ENCODE data around the gene ALDOB.

The ALDOB gene

GRCh38 chr9:101435601-101436079 is at the start of gene ALDOB:
Gene ALDOB (minus strand): TSS chr9:101435774. CDS start chr9:101430887, 4,887 bp downstream.
- DNase-seq: no peak

GRCh38 chr9:101484046-101484445 is 48.5 kb upstream of the ALDOB start:
- DNase-seq: no peak

GRCh38 chr9:101481261-101481660 is 45.7 kb upstream of the ALDOB start:
- no peak for DNase-seq

GRCh38 chr9:101480386-101480785 is 44.8 kb upstream of the ALDOB start:
- no peak for DNase-seq

- DNase-seq: no peak
Measured at GRCh38 chr9:101479338-101480030, 43.9 kb upstream of the ALDOB start.

- DNase-seq: no peak
Measured at GRCh38 chr9:101478906-101479305, 43.3 kb upstream of the ALDOB start.

- DNase-seq: no peak
Measured at GRCh38 chr9:101478444-101478843, 42.9 kb upstream of the ALDOB start.

- no peak for DNase-seq
Measured at GRCh38 chr9:101477736-101478135, 42.2 kb upstream of the ALDOB start.

GRCh38 chr9:101477214-101477613 is 41.6 kb upstream of the ALDOB start:
- DNase-seq: no peak

- no peak for DNase-seq
Measured at GRCh38 chr9:101476576-101477208, 41.1 kb upstream of the ALDOB start.

- DNase-seq: no peak
Measured at GRCh38 chr9:101472891-101473290, 37.3 kb upstream of the ALDOB start.

GRCh38 chr9:101470929-101471328 is 35.4 kb upstream of the ALDOB start:
- no peak for DNase-seq

- no peak for DNase-seq
Measured at GRCh38 chr9:101470021-101470420, 34.4 kb upstream of the ALDOB start.

- no peak for DNase-seq
Measured at GRCh38 chr9:101469026-101469425, 33.5 kb upstream of the ALDOB start.

- DNase-seq: no peak
Measured at GRCh38 chr9:101468116-101468515, 32.5 kb upstream of the ALDOB start.

GRCh38 chr9:101467690-101468089 is 32.1 kb upstream of the ALDOB start:
- no peak for DNase-seq

- no peak for DNase-seq
Measured at GRCh38 chr9:101466863-101467262, 31.3 kb upstream of the ALDOB start.

GRCh38 chr9:101465326-101465915 is 29.8 kb upstream of the ALDOB start:
- no peak for DNase-seq

- no peak for DNase-seq
Measured at GRCh38 chr9:101463397-101463796, 27.8 kb upstream of the ALDOB start.

GRCh38 chr9:101462558-101462957 is 27.0 kb upstream of the ALDOB start:
- no peak for DNase-seq

GRCh38 chr9:101460965-101461364 is 25.4 kb upstream of the ALDOB start:
- no peak for DNase-seq

GRCh38 chr9:101458963-101459631 is 23.5 kb upstream of the ALDOB start:
- no peak for DNase-seq

- no peak for DNase-seq
Measured at GRCh38 chr9:101457003-101457402, 21.4 kb upstream of the ALDOB start.

All from NCI-H187 treated with DMSO at 0.1 percent for 48 hours (cell line).